HL-60 (cell line): Measurements from ENCODE around the gene PAQR5.

Source experiments
- DNase-seq, 2 experiments: peaks; one replicate each; pipeline ENCODE4 v3.0.0-alpha.2; 2010 to 2020; ENCODE audit warnings: low read depth in 1 of 2, low spot score in 1 of 2
- H3K27ac ChIP-seq: fragments of 250-450 bp; sonication (Bioruptor Pico); replicated peaks from 2 replicates; pipeline ENCODE4 v1.5.1; 2020; ENCODE audit warnings: mild to moderate bottlenecking, moderate library complexity
- H3K27me3 ChIP-seq: fragments of 250-450 bp; sonication (Bioruptor Pico); 2 replicates; pipeline ENCODE4 v1.5.1; 2021; ENCODE audit warnings: mild to moderate bottlenecking, moderate library complexity; ENCODE audit not compliant: insufficient read depth, poor library complexity, severe bottlenecking
- H3K4me3 ChIP-seq: replicated peaks from 2 replicates; pipeline ENCODE4 v1.5.1; 2011; ENCODE audit warnings: mild to moderate bottlenecking, control low read depth, low read length; ENCODE audit not compliant: insufficient read depth
- GABPA ChIP-seq: IDR thresholded peaks from 2 replicates; pipeline ENCODE4 v1.6.1; 2012; ENCODE audit warnings: low read depth
- POLR2AphosphoS5 ChIP-seq: IDR thresholded peaks from 2 replicates; pipeline ENCODE4 v1.6.1; 2012; ENCODE audit warnings: low read depth
- SPI1 ChIP-seq: IDR thresholded peaks from 2 replicates; pipeline ENCODE4 v1.6.1; 2012; ENCODE audit warnings: low read depth, mild to moderate bottlenecking, borderline replicate concordance
- TF ChIP-seq, protein P1 (sequence below): IDR thresholded peaks from 2 replicates; pipeline ENCODE4 v1.6.1; 2012; ENCODE audit warnings: low read depth; ENCODE audit not compliant: insufficient replicate concordance
- TF ChIP-seq, protein P2 (sequence below): IDR thresholded peaks from one replicate; pipeline ENCODE4 v1.5.1; 2011; ENCODE audit warnings: low read length, control low read depth, inconsistent platforms; ENCODE audit not compliant: insufficient read depth

Gene PAQR5

DNA sequence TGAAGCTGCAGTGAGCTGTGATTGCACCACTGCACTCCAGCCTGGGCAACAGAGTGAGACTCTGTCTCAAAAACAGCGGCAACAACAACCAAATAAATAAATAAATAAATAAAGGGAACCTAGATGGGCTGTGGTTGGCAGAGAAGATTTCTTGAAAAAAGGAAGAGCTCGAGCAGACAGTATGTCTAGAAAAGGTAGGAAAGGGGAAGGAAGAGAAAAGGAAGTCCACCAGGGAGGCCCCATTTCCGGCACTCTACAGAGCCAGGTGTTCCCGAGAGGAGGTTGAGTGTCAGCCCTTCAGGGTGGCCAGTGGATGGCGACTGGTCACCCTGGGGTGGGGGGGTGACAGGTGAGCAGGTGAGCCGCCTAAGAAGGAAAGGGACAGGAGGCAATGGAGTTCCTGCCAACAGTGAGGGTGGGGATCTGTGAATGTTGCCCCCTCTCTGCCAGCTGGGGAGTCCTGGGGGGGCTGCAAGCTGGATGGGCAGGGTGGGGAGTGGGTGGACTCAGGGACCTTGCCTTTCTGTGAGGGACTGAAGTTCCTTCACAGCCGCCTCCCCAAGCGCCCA is 14.8 kb downstream of the PAQR5 start:
- TF ChIP-seq, protein P1, sequence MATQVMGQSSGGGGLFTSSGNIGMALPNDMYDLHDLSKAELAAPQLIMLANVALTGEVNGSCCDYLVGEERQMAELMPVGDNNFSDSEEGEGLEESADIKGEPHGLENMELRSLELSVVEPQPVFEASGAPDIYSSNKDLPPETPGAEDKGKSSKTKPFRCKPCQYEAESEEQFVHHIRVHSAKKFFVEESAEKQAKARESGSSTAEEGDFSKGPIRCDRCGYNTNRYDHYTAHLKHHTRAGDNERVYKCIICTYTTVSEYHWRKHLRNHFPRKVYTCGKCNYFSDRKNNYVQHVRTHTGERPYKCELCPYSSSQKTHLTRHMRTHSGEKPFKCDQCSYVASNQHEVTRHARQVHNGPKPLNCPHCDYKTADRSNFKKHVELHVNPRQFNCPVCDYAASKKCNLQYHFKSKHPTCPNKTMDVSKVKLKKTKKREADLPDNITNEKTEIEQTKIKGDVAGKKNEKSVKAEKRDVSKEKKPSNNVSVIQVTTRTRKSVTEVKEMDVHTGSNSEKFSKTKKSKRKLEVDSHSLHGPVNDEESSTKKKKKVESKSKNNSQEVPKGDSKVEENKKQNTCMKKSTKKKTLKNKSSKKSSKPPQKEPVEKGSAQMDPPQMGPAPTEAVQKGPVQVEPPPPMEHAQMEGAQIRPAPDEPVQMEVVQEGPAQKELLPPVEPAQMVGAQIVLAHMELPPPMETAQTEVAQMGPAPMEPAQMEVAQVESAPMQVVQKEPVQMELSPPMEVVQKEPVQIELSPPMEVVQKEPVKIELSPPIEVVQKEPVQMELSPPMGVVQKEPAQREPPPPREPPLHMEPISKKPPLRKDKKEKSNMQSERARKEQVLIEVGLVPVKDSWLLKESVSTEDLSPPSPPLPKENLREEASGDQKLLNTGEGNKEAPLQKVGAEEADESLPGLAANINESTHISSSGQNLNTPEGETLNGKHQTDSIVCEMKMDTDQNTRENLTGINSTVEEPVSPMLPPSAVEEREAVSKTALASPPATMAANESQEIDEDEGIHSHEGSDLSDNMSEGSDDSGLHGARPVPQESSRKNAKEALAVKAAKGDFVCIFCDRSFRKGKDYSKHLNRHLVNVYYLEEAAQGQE: no peak
- TF ChIP-seq, protein P2, sequence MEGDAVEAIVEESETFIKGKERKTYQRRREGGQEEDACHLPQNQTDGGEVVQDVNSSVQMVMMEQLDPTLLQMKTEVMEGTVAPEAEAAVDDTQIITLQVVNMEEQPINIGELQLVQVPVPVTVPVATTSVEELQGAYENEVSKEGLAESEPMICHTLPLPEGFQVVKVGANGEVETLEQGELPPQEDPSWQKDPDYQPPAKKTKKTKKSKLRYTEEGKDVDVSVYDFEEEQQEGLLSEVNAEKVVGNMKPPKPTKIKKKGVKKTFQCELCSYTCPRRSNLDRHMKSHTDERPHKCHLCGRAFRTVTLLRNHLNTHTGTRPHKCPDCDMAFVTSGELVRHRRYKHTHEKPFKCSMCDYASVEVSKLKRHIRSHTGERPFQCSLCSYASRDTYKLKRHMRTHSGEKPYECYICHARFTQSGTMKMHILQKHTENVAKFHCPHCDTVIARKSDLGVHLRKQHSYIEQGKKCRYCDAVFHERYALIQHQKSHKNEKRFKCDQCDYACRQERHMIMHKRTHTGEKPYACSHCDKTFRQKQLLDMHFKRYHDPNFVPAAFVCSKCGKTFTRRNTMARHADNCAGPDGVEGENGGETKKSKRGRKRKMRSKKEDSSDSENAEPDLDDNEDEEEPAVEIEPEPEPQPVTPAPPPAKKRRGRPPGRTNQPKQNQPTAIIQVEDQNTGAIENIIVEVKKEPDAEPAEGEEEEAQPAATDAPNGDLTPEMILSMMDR: no peak
- peak; percentile 60 for TF ChIP-seq POLR2AphosphoS5
- TF ChIP-seq GABPA: peak; percentile 37; the same call in 1 of the 2 replicates
- peak; percentile 92 for TF ChIP-seq SPI1
- peak overlapping the region; percentile 54 for H3K27ac ChIP-seq
- DNase-seq: peak; percentile 37 to 78
- H3K4me3 ChIP-seq: no peak overlapping the region
- H3K27me3 ChIP-seq: no peaks in the 10 kb centered on the region

DNA sequence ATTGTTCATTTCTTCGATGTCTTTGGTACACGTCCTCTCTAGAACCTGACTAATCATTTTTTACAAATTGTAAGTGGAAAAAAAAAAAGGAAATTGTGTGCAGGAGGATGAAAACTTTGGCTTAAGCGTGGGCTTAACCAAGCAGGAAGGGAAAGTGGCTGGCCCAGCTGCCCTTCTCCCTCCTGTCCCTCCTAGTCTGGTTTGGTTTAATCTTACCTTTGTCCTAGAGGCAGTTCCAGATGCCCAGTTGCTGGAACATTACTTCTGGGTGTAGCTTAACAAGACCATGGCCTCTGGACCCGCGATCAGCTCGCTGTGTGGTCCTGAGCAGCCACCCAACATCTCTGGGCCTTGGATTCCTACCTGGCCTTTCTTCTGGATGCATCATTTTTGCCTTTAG is 15.4 kb downstream of the PAQR5 start:
- Histone ChIP-seq H3K27ac (peak overlapping the region; percentile 49), H3K4me3 (no peak overlapping the region), H3K27me3 (no peaks in the 10 kb centered on the region)
- no peak for DNase-seq
- TF ChIP-seq POLR2AphosphoS5: no peak
- TF ChIP-seq SPI1: no peak
- TF ChIP-seq, protein P2: no peak
- TF ChIP-seq, protein P1: no peak
- TF ChIP-seq GABPA: no peak

DNA sequence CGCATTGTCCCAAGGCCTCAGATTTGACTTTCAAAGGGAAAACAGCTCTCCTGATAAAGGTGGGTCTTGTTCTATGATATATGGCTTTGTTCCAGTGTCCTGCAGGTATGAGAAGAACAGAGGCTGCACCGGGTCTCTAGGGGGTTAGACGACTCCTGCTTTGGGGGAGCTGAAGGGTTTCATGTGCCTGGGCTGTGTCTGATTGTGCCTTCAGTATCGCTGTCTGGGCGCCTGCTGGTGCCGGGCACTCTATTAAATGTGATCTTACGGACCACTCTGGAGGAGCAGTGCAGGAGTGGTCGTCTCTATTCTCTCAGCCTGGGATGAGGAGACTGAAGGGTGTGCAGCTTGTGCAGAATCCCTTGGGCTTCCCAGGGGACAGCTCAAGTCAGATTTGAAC is 16.0 kb downstream of the PAQR5 start:
- H3K27ac ChIP-seq: peak overlapping the region; percentile 49; the same call in 1 of the 2 replicates
- no peak for DNase-seq
- H3K4me3 ChIP-seq: no peak overlapping the region
- no peaks in the 10 kb centered on the region for H3K27me3 ChIP-seq
- TF ChIP-seq SPI1 (no peak), GABPA (no peak), POLR2AphosphoS5 (no peak)
- TF ChIP-seq, protein P2: no peak
- TF ChIP-seq, protein P1: no peak
